DOHH2 (cell line): Measurements from ENCODE around the gene KCTD10.

Source experiments
- H3F3A ChIP-seq: fragments of 200-600 bp; sonication (generic), shearing (Covaris generic); 2 replicates; pipeline ENCODE4 v1.6.0; 2016; ENCODE audit warnings: antibody characterized with exemption, mild to moderate bottlenecking; ENCODE audit not compliant: control insufficient read depth, insufficient read depth
- H3K27ac ChIP-seq: fragments of 200-600 bp; sonication (generic); 2 replicates; pipeline ENCODE4 v1.5.1; 2014; ENCODE audit warnings: low read depth, mild to moderate bottlenecking, low read length, moderate library complexity
- H3K27me3 ChIP-seq: fragments of 200-600 bp; sonication (generic); 2 replicates; pipeline ENCODE4 v1.6.1; 2014; ENCODE audit warnings: mild to moderate bottlenecking, low read length, mixed read lengths; ENCODE audit not compliant: control insufficient read depth
- H3K36me3 ChIP-seq: fragments of 200-600 bp; sonication (generic); 2 replicates; pipeline ENCODE4 v1.6.1; 2014; ENCODE audit warnings: mild to moderate bottlenecking, low read length, moderate library complexity, mixed read lengths; ENCODE audit not compliant: control insufficient read depth
- H3K4me1 ChIP-seq: fragments of 200-600 bp; sonication (generic); 2 replicates; pipeline ENCODE4 v1.6.1; 2014; ENCODE audit warnings: mild to moderate bottlenecking, low read length, mixed read lengths; ENCODE audit not compliant: control insufficient read depth
- H3K4me2 ChIP-seq: fragments of 200-600 bp; sonication (generic); 2 replicates; pipeline ENCODE4 v1.6.0; 2014; ENCODE audit warnings: mild to moderate bottlenecking, low read length, moderate library complexity
- H3K4me3 ChIP-seq: fragments of 200-600 bp; sonication (generic); 2 replicates; pipeline ENCODE4 v1.5.1; 2014; ENCODE audit warnings: mild to moderate bottlenecking, low read length, mixed read lengths
- H3K79me2 ChIP-seq: fragments of 200-600 bp; sonication (generic); 2 replicates; pipeline ENCODE4 v1.6.1; 2014; ENCODE audit warnings: mild to moderate bottlenecking, low read length, mixed read lengths; ENCODE audit not compliant: control insufficient read depth
- H3K9me2 ChIP-seq: fragments of 200-600 bp; sonication (generic); replicated peaks from 2 replicates; pipeline ENCODE4 v1.6.1; 2014; ENCODE audit warnings: mild to moderate bottlenecking, low read length, mixed read lengths; ENCODE audit not compliant: control insufficient read depth
- H3K9me3 ChIP-seq: fragments of 200-600 bp; sonication (generic); 2 replicates; pipeline ENCODE4 v1.6.1; 2014; ENCODE audit warnings: antibody characterized with exemption, low read length, mixed read lengths; ENCODE audit not compliant: control insufficient read depth, insufficient read depth
- H4K20me1 ChIP-seq: fragments of 200-600 bp; sonication (generic); 2 replicates; pipeline ENCODE4 v1.6.0; 2014; ENCODE audit warnings: low read depth, mild to moderate bottlenecking, antibody characterized with exemption, low read length, moderate library complexity; ENCODE audit not compliant: control insufficient read depth, insufficient read depth
- EZH2phosphoT487 ChIP-seq: fragments of 200-600 bp; sonication (generic); IDR thresholded peaks from 2 replicates; pipeline ENCODE4 v1.6.1; 2017; ENCODE audit warnings: borderline replicate concordance, mild to moderate bottlenecking, antibody characterized with exemption, low read length, moderate library complexity, mixed read lengths
- TF ChIP-seq, protein P1 (sequence below): fragments of 200-600 bp; sonication (generic); IDR thresholded peaks from one replicate; pipeline ENCODE4 v1.5.1; 2014; ENCODE audit warnings: antibody characterized with exemption, mild to moderate bottlenecking, low read depth, low read length; ENCODE audit not compliant: poor library complexity, severe bottlenecking

Gene KCTD10

DNA sequence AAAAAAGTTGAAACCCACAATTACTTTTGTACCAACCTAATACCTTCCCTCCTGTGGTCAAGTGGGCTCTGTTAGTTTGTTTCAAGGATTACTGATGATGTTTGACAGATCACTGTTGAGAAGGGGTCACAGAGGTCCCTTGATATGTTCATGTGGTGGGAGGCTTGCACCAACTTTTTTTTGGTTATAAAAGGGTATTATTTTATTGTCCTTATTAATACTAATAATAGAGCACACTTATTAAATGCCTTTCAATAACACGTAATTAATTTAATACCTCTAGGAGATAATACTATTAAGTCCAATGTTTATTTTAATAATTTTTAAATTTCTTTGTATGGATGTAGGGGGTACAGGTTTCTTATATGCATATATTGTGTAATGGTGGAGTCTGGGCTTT, 4.8 kb upstream of the KCTD10 start:
- TF ChIP-seq, protein P1, sequence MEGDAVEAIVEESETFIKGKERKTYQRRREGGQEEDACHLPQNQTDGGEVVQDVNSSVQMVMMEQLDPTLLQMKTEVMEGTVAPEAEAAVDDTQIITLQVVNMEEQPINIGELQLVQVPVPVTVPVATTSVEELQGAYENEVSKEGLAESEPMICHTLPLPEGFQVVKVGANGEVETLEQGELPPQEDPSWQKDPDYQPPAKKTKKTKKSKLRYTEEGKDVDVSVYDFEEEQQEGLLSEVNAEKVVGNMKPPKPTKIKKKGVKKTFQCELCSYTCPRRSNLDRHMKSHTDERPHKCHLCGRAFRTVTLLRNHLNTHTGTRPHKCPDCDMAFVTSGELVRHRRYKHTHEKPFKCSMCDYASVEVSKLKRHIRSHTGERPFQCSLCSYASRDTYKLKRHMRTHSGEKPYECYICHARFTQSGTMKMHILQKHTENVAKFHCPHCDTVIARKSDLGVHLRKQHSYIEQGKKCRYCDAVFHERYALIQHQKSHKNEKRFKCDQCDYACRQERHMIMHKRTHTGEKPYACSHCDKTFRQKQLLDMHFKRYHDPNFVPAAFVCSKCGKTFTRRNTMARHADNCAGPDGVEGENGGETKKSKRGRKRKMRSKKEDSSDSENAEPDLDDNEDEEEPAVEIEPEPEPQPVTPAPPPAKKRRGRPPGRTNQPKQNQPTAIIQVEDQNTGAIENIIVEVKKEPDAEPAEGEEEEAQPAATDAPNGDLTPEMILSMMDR: no peak
- TF ChIP-seq EZH2phosphoT487: no peak
- Histone ChIP-seq H3K27me3 (no peaks in the 10 kb centered on the region), H3K4me1 (peaks cover 11% of the 10 kb centered on the region), H3K36me3 (peaks cover 27% of the 10 kb centered on the region), H3K9me3 (no peaks in the 10 kb centered on the region), H3K4me2 (no peak overlapping the region), H4K20me1 (no peaks in the 10 kb centered on the region), H3K9me2 (no peaks in the 10 kb centered on the region), H3F3A (no peaks in the 10 kb centered on the region), H3K4me3 (no peak overlapping the region), H3K27ac (no peak overlapping the region), H3K79me2 (peaks cover 31% of the 10 kb centered on the region)

DNA sequence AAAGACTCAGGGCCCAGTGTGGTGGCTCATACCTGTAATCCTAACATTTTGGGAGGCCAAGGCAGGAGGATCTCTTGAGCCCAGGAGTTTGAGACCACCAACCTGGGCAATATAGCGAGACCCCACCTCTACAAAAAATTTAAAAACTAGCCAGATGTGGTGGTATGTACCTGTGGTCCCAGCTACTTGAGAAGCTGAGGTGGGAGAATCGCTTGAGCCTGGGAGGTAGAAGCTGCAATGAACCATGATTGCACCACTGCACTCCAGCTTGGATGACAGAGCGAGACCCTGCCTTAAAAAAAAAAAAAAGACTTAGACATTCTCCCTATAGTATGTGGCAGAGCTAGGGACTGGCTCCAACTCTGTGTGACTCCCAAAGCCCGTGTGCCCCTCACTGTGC, 3.3 kb upstream of the KCTD10 start:
- peaks cover 47% of the 10 kb centered on the region for H3K79me2 ChIP-seq
- H3K36me3 ChIP-seq: peaks cover 12% of the 10 kb centered on the region
- H3K4me1 ChIP-seq: peaks cover 22% of the 10 kb centered on the region
- no peaks in the 10 kb centered on the region for H3K9me3 ChIP-seq
- no peak overlapping the region for H3K27ac ChIP-seq
- H3K4me2 ChIP-seq: no peak overlapping the region
- TF ChIP-seq, protein P1: no peak
- TF ChIP-seq EZH2phosphoT487: no peak
- H3K4me3 ChIP-seq: no peak overlapping the region
- no peaks in the 10 kb centered on the region for H4K20me1 ChIP-seq
- H3F3A ChIP-seq: 0 out of 2 replicates have a peak, but pooled peaks cover 3% of the 10 kb centered on the region
- no peaks in the 10 kb centered on the region for H3K27me3 ChIP-seq
- H3K9me2 ChIP-seq: no peaks in the 10 kb centered on the region

DNA sequence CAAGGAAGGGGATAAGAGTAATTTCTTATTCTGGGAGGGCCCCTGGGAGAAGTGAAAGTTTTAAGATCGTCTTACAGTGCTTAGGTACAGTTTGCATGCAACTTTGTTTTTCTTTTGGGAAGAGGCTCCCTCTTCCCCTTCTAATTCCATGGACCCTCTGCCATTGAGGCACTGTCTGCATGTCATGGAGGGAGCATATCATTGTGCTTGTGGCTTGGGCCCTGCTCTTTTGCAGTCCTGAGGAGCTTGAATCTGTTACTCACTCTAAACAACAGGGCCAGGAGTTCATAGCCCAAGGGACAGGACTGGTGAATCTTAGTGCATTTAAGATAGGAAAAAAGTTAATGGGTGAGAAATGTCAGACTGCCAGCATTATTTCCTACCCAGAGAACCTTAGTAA, 2.7 kb upstream of the KCTD10 start:
- Histone ChIP-seq H3K9me3 (no peaks in the 10 kb centered on the region), H3K36me3 (peaks cover 6% of the 10 kb centered on the region), H3K79me2 (peaks cover 52% of the 10 kb centered on the region), H3K4me1 (peaks cover 22% of the 10 kb centered on the region), H3K9me2 (no peaks in the 10 kb centered on the region), H3K27me3 (no peaks in the 10 kb centered on the region), H4K20me1 (peaks cover 2% of the 10 kb centered on the region; the same call in 1 of the 2 replicates), H3F3A (0 out of 2 replicates have a peak, but pooled peaks cover 3% of the 10 kb centered on the region), H3K27ac (no peak overlapping the region), H3K4me3 (no peak overlapping the region), H3K4me2 (no peak overlapping the region)
- TF ChIP-seq EZH2phosphoT487: no peak
- TF ChIP-seq, protein P1: no peak

DNA sequence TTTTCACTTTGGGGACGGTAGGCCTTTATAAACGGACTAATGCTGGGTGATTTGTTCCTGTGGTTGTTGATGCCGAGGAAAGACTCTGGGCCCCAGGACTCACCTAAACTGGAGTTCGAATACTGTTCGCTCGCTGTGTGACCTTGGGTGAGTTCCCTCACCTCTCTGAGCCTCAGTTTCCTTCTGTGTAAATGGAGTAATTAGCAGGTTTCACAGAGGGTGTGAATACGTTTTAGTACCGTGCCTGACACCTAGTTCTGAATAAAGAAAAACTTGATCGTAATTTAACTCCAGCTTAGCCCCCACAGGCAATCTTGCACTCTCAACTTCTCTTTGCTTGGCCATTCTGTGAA, 839 bp upstream of the KCTD10 start:
- Histone ChIP-seq H3K9me3 (no peaks in the 10 kb centered on the region), H4K20me1 (peaks cover 3% of the 10 kb centered on the region; the same call in 1 of the 2 replicates), H3K27me3 (no peaks in the 10 kb centered on the region), H3K27ac (no peak overlapping the region), H3K4me3 (peak overlapping the region; percentile 98), H3K4me2 (peak overlapping the region; percentile 82), H3K36me3 (no peaks in the 10 kb centered on the region; the same call in 1 of the 2 replicates), H3K9me2 (no peaks in the 10 kb centered on the region), H3F3A (0 out of 2 replicates have a peak, but pooled peaks cover 3% of the 10 kb centered on the region), H3K79me2 (peaks cover 71% of the 10 kb centered on the region), H3K4me1 (peaks cover 22% of the 10 kb centered on the region)
- TF ChIP-seq, protein P1: no peak
- no peak for TF ChIP-seq EZH2phosphoT487
